Mesothelial cell of epicardium (in vitro differentiated cells): ENCODE measurements around the gene RAMP3. TPM values are rescaled to one million over a fixed set of nuclear protein-coding genes. Genes with fewer than 3 reads are reported as not detected.

Experiments
- DNase-seq, 2 experiments: peaks; one replicate each; pipeline ENCODE4 v3.0.0; 2021; ENCODE audit warnings: low spot score in 2 of 2; ENCODE audit not compliant: unreplicated experiment in 2 of 2
- H3K27ac Mint-ChIP-seq: 2 replicates; pipeline ENCODE4 v1.8.0; 2021; ENCODE audit warnings: mixed read lengths
- H3K27me3 Mint-ChIP-seq: 2 replicates; pipeline ENCODE4 v1.8.0; 2021; ENCODE audit warnings: low read depth, mixed read lengths
- H3K36me3 Mint-ChIP-seq: 2 replicates; pipeline ENCODE4 v1.8.0; 2021; ENCODE audit warnings: mixed read lengths
- H3K4me1 Mint-ChIP-seq: 2 replicates; pipeline ENCODE4 v1.8.0; 2021; ENCODE audit warnings: mixed read lengths
- H3K4me3 Mint-ChIP-seq: 2 replicates; pipeline ENCODE4 v1.8.0; 2021; ENCODE audit warnings: mild to moderate bottlenecking, moderate library complexity, mixed read lengths
- H3K9me3 Mint-ChIP-seq: 2 replicates; pipeline ENCODE4 v1.8.0; 2021; ENCODE audit warnings: mixed read lengths
- total RNA-seq: library from RNA; stranded (reverse); gene quantifications from 3 replicates; pipeline ENCODE4 v1.2.1, GENCODE V29; 2021
- TF ChIP-seq, protein P1 (sequence below): fragments of 200-600 bp; sonication (generic); IDR thresholded peaks from one replicate; pipeline ENCODE4 v1.5.0; 2021; ENCODE audit warnings: antibody characterized with exemption; ENCODE audit not compliant: unreplicated experiment

The RAMP3 gene
- total RNA-seq, 1 donor from 2014 or later = not detected

DNA sequence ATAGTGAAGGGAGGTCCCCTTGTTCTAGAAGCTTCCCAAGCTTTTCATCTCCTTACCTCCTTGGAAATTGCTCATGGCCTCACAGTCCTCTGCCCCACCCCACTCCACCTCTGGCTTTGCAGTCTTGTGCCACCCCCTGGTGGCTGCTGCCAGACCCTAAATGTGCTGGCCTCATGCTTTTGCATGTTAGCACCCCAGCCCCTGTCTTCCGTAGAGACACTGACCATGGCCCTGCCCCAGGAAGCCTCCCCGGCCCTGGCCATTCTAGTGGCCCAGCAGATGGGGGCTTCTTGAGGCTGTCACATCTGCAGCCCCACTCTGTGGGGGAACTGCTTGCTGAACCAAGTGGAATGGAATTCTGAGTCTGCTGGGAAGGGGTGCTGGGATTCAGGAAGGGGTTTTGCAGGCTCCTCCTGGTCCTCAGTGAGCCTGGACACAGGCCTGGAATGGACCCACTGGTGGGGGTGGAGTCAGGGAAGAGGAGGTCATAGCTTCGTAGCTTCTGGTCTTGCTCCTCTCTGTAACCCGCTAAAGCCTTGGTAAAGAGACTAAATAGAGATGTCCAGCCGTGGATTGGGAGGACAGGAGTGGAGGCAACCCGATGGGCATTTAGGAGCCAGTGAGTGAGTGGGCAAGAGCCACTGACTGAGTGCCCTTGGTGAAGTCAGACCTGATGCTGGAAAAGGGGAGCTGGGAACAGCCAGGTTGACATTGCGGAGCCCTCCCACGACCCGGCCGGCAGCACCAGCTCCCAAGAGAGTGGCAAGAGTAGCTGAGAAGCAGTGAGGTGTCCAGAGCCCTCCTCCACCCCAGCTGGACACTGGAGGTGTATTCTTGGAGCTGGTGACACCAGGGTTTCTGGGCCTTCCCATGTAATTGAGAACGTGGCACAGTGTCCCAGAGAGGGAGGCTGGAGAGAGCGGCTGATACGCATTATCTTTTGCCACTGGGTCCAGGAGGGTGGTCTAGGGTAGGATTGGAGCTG is 20.9 kb downstream of the RAMP3 start:
- Mint-ChIP-seq H3K4me1 (no peaks in the 10 kb centered on the region), H3K27ac (no peak overlapping the region), H3K9me3 (no peaks in the 10 kb centered on the region), H3K27me3 (peaks cover 41% of the 10 kb centered on the region), H3K4me3 (no peak overlapping the region), H3K36me3 (no peaks in the 10 kb centered on the region)
- TF ChIP-seq, protein P1, sequence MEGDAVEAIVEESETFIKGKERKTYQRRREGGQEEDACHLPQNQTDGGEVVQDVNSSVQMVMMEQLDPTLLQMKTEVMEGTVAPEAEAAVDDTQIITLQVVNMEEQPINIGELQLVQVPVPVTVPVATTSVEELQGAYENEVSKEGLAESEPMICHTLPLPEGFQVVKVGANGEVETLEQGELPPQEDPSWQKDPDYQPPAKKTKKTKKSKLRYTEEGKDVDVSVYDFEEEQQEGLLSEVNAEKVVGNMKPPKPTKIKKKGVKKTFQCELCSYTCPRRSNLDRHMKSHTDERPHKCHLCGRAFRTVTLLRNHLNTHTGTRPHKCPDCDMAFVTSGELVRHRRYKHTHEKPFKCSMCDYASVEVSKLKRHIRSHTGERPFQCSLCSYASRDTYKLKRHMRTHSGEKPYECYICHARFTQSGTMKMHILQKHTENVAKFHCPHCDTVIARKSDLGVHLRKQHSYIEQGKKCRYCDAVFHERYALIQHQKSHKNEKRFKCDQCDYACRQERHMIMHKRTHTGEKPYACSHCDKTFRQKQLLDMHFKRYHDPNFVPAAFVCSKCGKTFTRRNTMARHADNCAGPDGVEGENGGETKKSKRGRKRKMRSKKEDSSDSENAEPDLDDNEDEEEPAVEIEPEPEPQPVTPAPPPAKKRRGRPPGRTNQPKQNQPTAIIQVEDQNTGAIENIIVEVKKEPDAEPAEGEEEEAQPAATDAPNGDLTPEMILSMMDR = no peak
- no peak for DNase-seq

DNA sequence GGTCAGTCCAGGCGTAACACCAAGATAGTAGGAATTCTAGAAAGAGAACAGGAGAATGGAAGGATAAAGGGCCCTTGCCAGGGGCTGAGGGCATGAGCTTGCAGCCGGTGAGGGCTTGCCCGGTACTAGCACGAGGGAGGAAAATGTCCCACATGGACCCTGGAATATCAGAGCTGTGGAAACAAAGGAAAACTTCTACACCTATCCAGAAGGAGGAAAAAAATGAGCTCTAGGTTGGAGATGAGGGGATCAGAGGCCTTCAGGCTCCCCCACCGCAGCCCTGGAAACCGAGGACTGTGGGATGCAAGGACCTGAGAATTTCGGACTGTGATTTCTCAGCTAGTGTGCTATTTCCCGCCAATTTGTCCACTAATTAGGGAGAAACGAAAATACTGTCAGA is 22.1 kb downstream of the RAMP3 start:
- H3K36me3 Mint-ChIP-seq = no peaks in the 10 kb centered on the region
- H3K9me3 Mint-ChIP-seq = no peaks in the 10 kb centered on the region
- no peaks in the 10 kb centered on the region for H3K4me1 Mint-ChIP-seq
- H3K27ac Mint-ChIP-seq = no peak overlapping the region
- TF ChIP-seq, protein P1 = no peak
- no peak for DNase-seq
- H3K4me3 Mint-ChIP-seq = no peak overlapping the region
- peaks cover 41% of the 10 kb centered on the region for H3K27me3 Mint-ChIP-seq

DNA sequence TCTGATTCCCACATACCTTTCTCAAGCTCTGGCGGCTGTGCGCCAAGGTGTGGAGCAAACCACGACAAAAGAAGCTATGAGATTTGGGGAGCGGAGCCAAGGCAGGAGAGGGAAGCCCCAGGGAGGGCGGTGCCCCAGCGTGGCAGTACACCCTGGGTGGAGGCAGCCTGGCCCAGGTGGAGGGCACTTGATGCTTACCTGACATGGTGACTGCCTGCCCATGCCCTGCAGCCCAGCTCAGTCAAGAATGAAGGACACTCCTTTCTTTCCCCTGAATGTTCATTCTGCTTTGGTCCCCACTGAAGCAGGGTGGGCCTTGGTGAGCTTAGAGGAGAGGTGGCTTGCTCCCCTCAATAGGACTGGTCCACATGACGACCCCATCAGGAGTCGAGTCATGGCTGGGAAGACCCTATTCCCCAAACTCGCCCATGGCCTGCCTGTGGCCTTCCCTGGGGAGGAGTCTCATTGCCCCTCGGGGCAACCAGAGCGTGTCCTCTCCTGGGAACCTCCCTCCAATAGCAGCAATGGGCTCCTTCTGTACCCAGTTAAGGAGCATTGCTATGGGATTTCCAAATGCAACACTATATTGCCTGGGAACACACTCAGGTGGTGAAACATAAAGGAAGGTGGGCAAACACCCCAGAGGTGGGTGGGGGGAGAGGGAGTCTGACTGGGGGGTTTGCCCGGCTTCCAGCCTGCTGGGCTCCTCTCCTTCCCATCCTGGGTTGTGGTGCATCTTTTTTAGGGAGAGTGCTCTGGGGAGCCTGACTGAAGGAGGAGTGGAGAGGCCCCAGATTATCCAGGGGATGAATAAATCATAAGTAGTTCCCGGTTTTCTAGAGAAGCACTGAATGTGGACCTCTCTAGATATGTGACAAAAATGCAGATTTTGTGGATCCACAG is 22.7 kb downstream of the RAMP3 start:
- TF ChIP-seq, protein P1 = no peak
- Mint-ChIP-seq H3K4me3 (no peak overlapping the region), H3K4me1 (no peaks in the 10 kb centered on the region), H3K27me3 (peaks cover 41% of the 10 kb centered on the region), H3K9me3 (no peaks in the 10 kb centered on the region), H3K36me3 (no peaks in the 10 kb centered on the region), H3K27ac (no peak overlapping the region)
- no peak for DNase-seq

DNA sequence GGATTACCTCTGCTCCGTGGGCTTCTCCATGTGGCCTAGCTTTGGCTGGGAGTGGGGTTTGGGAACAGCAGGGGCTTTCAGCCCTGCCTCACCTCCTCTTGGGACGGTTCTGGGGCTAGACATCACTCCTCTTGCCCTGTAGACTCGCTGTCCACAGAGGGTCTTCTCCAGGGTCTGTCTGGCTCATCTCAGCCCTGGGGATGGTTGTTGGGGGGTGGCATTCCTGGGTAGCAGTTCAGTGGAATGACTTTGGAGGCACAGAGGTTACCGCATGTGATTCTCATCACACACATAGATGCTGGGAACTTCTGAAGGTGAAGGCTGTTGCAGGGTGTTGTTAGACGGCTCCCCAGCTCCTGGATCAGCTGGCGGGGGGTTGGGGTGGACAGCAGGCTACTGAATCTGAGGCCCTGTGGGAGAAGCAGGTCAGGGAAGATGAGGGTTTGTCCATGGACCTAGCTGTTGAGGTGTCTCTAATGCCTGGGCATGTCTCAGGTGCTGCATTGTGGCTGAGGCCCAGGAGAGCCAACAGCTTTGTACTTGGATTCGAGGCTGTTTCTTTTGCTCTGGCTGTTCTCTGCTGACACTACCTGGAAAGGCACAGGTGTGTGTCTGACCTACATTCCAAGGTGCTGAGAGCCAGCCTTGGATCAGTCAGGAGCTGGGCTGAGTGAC is 23.8 kb downstream of the RAMP3 start:
- Mint-ChIP-seq H3K36me3 (no peaks in the 10 kb centered on the region), H3K4me1 (no peaks in the 10 kb centered on the region), H3K4me3 (no peak overlapping the region), H3K9me3 (no peaks in the 10 kb centered on the region), H3K27ac (no peak overlapping the region), H3K27me3 (peaks cover 31% of the 10 kb centered on the region)
- TF ChIP-seq, protein P1 = no peak
- no peak for DNase-seq
